GM19351 (cell line): Measurements from ENCODE around the gene PTPRN2.
"Not testable (repeated sequence)": the region's sequence is repeated elsewhere in the genome, so short reads cannot be mapped to it uniquely, and the experiment has no call there.

Source experiments
- ATAC-seq: cut with Tn5 transposase; IDR thresholded peaks from one replicate; pipeline ENCODE4 v1.9.1; 2021; ENCODE audit warnings: mild to moderate bottlenecking, moderate library complexity; ENCODE audit not compliant: unreplicated experiment

Gene PTPRN2

DNA sequence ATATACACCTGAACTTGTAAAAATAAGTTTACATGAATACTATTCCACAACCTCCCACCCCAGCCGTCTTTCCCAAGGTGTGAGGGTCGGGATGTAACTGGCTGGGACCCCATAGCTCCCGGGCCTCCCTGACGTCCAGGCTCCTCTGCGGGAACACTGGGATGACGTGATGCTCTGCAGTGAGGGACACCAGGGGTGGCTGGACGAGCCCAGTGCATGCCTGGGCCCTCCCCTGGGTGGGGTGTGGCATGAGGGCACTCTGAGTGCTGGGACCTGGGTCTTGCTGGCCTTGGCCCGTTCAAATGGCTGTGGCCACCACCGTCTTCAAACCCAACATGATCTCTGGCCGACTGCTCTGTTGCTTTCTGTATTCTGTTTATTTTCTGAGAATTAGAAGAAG lies 1068.4 kb downstream of the PTPRN2 start:
- no peak for ATAC-seq

DNA sequence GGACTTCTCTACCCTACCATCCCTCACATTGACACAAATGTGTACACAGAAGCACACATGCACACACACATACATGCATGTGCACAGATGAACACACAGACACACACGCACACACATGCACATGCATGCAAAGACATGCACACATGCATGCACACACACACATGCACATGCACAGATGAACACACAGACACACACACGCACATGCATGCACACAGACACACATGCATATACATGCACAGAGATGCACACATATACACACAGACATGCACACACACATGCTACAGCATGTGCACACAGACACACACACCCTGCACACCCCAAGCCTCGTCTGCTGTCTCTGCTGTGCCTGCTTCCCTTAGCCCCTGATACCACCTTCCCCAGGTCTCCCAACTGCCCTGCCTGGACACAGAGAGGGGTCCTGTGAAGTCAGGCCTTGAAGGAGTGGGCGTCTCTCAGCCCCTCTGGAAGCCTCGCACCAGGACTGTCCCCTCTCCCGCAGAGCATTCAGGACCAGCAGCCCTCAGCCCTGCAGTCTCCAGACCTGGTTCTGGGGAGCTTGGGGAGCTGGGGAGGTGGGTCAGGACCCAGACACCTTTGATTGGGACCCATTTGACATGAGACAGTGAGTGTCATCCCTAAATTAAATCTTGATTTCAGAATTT lies 1069.0 kb downstream of the PTPRN2 start:
- ATAC-seq: no peak

DNA sequence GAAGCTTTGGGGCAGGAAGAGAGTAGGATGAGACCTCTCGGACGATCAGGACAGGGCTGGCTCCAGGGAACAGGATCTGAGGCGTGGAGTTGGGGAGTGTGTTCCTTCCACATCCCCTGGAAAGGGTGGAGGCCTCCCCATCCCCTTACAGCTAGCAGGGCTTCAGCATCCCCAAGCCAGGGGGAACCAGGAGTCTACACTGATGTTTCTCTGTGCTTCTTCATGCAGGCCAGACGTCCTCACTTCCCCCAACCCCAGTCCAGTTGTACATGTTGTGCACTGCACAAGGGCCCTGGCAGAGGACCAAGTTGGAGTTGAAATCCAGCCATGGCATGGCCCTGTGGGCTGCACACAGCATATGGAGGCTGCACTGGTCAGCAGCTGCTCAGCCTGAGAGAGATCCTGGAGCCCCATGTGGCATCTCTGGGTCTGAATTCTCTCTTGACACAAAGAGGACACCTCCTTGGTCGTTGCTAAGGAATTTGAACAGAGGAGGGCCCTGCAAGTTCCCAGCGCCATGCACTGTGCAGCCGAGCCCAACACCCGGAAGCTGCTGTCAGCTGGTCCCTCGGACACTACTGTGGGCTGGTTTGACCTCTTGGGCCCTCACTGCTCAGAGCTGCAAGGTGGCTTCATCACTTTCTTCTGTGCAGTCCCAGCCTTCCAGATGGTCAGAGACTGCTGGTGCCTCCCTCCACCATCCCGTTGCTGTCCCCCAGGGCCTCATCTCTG lies 1069.7 kb downstream of the PTPRN2 start:
- no peak for ATAC-seq

DNA sequence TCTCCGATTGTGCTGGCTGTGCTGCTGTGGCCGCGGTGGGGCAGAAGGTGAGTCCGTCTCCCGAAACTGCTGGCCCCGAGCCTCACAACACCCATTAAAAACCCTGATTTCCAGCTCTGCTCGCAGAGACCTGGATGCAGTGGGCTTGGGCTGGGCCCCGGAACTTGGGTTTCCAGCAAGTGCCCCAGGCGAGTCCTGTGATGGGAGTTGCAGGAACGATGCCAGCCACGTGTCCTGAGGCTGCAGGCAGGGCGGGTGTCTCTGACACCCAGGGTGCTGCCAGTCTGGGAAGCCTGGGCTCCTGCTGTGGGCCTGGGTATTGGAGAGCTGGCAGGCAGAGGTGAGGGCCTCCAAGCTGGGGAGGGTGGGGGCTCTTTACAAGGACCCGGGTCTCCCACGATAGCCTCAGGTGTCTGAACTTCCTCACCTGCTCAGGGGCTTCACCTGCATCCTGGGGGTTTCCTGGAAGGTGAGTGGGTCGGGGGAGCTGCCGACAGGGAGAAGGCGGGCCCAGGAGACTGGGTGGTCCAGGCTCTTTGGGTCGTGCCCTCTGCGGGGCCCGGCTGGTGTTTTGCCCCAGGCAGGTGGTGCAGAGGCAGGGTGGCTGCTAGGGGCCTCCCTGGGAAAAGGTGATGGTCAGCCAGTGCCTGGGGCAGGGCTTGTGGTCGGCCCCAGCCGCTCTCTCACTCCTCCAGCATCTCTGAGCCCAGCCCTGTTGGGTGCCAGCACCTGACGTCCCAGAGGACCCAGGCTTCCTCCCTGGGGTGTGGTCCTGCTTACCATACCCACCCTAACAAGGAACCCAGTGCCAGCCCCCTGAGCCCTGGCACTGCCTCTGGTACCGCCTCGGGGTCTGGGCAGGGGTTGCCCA lies 1070.5 kb downstream of the PTPRN2 start:
- no peak for ATAC-seq

DNA sequence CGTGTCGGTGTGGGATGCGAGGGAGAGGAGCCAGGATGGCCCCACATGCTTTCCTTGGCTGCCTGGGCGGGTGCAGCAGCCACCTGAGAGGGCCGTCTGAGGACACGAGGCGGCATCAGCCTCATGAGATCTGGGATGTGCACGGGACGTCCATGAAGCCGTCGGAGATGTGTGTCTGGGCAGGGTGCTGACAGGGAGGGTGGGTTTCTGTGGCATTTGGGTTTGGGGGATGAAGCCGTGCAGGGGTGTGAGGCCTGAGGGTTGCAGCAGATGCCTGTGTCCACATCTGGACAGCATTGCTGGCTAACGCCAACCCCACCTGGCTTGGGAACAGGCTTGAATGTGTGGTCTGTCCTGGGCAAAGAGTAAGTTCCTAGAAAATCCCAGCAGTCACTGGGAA lies 1071.3 kb downstream of the PTPRN2 start:
- no peak for ATAC-seq

DNA sequence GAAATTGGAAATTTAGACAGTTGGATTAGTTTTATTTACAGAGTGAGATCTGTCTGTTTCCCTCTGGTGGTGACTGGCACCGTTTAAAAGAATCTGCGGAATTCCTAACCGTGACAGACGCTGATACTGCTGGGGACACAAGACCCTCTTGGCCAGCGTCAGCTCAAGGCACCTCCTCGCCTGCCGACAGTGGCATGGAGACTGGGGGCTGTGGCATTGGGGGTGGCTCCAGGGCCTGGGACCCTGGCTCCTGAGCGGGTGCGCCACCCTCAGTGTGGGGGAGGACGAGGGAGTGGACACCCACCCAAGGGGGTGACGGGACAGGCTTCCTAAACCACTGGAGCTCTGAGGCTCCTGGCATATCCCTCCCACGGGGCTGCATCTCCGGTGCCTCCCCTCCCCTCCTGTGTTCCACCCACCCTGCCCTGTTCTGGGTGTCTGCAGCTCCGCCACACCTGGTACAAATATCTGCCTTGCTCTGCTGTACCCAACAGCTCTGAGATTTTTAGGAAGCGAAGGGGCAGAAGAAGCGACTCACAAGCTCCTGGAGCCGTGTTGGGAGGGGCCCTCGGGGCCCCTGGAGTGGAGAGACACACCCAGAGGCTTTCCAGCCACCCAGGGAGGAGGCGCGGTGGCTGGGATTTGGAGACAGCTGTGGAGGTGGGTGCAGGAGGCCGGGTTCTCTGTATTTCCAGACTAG lies 1072.1 kb downstream of the PTPRN2 start:
- ATAC-seq: no peak

DNA sequence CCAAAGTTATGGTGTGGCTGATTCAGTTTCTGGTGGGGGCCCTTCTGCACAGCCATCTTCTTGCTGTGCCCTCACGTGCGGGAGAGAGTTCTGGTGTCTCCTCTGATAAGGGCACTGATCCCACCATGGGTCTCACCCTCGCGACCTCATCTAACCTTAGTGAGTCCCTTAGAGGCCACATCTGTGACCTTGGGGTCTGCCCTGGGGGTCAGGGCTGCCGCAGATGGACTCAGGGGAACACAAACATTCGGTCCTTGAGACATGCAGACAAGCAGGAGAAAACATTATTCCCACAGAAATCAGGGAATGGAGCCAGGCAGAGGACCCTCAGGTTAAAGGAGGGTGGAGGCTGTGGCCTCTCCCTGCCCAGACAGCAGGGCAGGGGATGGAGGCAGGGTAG lies 1072.9 kb downstream of the PTPRN2 start:
- ATAC-seq: no peak

DNA sequence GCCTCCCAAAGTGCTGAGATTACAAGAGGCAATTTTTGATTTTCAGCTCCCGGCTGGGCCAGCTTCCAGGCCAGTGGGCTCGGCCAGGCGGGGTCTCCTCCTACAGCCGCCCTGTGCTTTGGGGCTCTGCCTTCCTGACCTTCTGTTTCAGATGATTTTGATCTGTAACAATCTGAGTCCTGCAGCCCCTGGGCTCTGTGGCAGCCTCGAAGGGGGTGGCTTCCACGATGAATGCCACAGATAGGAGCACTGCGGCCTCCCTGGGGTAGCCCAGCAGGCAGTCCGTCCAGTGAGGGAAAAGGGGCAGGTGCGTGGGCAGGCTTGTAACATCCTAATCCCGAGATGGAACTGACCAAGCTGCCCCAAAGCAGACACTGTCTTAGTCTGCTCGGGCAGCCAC lies 1073.3 kb downstream of the PTPRN2 start:
- no peak for ATAC-seq

DNA sequence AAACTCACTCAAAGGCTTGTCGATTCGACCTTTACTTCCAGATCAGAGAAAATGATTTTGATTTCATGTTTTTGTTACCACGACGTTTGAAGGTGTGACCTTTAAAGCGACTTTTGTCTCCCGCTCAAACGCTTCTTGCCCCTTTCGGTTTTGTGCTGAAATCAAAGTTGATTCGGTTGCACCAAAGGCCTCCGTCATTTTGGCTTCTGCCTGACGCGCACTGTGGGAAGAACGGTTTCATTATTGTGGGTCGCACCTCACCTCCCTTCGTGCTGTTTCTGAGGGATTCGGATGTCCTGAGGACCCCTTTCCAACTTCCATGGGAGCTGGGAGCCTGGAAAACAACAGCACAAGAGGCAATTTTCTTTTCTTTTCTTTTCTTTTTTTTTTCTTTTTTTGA lies 1073.9 kb downstream of the PTPRN2 start:
- ATAC-seq: no peak

DNA sequence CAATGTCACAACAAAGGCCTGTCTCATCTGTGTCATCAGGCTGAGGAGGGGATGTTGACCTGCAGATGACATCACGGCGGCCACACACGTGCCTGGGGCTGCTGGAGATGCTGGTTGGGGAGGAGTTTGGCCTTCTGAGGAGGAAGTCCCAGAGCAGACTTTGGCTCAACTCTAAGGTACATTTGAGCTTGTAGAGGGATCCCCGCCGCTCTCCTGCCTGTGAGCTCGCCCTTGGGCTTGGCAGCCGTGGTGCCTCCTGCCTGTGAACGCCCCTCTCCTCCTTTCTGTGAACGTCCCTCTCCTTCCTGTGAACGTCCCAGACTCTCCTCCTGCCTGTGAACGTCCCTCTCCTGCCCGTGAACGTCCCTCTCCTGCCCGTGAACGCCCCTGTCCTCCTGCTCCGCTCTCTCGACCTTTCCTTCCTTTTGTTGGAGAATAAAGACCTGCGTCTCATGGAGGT lies 1074.4 kb downstream of the PTPRN2 start:
- no peak for ATAC-seq

DNA sequence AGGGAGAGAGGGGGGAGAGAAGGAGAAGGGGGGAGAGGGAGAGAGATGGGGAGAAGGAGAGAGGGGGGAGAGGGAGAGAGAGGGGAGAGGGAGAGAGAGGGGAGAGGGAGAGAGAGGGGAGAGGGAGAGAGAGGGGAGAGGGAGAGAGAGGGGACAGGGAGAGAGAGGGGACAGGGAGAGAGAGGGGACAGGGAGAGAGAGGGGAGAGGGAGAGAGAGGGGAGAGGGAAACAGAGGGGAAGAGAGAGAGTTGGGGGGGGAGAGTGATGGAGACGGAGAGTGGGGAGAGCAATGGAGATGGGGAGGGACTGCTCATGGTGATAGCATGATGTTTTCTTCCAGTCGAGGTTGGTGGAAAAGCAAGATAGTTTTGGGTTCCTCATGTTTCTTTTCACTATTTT lies 1078.4 kb downstream of the PTPRN2 start:
- no peak for ATAC-seq

DNA sequence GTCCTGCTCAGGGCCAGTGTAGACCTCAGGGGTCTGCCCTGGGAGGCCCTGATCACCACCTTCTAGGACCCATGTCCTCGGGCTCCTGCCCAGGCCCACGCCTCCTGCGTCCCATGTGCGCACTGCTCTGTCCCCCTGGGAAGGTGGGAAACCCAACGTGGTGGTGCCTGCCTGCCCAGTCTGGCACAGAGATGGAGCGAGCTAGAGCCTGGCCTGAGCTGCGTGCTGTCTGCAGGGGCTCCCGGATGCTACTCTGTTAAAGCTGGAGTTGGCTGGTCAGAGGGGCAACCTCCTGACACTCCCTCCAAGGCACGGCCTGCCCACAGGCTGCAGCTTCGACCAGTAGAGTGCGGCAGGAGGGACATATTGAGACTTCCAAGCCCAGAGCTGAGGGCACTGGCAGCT lies 1079.1 kb downstream of the PTPRN2 start:
- no peak for ATAC-seq

DNA sequence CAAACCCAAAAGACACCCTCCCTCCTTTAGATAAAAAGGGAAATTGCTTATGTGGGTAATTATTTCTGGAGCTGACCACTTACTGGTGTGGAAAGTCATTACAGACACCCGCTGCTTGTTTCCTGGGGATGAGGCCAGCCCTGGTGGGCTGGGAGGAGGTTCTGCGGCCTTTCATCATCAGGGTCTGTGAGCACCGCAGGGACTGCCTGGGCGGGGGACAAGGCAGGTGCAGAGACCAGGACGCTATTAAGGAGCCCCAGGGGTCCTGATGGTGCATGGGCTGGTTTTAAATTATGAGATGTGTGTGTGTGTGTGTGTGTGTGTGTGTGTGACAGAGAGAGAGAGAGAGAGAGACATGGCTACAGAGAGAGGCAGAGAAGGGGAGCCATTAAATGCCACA lies 1079.6 kb downstream of the PTPRN2 start:
- no peak for ATAC-seq

DNA sequence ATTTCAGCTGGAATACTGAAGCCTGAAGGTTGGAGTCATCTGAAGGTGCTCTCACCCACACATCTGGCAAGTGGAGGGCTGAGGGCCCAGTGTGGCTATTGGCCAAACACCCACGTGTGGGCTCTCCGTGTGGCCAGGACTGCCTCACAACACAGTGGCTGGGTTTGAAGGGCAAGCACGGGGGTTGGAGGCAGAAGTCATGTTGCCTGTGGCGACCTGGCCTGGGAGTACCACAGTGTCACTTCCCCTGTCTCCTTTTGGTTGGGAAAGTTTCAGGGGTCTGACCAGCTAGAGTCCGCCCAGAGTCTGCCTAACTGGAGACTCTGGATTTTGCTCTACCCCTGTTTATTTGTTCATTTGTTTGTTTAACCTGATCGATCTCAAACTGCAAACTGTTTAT lies 1081.4 kb downstream of the PTPRN2 start:
- ATAC-seq: no peak

DNA sequence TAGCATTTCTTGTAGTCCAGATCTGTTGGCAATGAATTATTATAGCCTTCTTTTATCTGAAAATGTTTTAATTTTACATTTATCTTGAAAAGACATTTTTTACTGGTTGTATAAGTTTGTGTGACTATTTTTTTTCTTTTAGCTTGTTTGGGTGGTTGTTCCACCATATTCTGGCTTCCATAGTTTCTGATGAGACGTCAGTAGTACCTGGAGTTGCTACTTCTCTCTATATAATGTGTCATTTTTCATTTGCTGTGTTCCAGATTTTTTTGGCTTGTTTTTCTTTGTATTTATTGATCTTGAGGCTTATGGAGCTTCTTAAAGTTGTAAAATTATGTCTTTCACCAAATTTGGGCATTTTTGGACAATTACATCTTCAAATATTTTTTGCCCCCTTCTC lies 1082.0 kb downstream of the PTPRN2 start:
- no peak for ATAC-seq

DNA sequence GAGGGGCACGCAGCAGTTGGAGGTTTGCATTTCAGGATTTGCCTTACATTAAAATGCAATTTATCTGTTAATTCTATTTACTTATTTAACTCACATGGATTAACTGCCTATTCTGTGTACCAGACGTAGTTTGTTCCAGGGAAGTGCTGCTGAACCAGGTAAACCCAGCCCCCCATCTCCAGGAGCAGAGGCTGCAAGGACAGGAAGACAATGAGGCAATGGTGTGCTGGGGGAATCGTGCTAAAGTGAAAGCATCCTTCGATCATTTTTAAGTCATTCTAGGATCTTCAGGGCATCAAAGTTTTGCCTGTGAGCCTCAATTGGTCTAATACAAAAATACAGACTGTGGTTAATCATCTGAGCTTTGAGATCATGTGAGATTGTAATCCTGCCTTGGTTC lies 1084.4 kb downstream of the PTPRN2 start:
- ATAC-seq: no peak

DNA sequence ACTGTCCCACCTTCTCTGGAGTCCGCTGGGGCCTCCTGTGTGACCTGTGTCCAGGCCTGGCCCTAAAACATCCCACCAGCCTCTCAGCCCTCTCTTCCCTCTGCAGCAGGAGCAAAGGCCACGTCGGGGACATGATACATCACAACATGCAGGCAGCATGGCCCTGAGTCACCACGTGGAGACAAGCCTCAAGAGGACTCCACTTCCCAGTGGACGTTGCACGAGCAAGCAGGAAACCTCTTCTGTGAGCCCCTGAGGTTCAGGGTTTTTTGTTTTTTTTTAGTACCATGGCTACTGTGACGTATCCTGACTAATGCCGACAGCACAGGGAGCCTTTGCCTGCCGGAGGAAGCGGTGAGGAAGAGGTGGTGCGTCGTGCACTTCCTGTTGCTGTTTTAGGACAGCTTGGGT lies 1084.9 kb downstream of the PTPRN2 start:
- no peak for ATAC-seq

DNA sequence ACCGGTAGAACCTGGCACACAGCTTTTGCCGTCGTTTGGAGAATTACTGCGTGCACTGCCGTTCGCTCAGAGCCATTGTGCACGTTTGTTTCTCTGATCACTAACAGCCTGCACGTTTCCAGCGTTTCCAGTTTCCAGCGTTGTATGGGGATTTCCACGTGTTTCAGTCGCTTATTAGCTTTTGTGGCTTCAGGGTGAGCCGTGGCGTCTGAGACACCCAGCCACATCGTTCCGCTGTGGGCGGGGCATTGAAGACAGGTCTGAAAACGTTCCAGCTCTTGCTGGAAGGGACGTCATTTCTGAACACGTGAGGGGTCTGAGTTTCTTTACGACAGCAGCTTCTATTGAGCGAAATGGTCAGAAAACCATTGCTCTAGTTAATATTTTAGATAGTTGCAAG lies 1086.0 kb downstream of the PTPRN2 start:
- no peak for ATAC-seq

DNA sequence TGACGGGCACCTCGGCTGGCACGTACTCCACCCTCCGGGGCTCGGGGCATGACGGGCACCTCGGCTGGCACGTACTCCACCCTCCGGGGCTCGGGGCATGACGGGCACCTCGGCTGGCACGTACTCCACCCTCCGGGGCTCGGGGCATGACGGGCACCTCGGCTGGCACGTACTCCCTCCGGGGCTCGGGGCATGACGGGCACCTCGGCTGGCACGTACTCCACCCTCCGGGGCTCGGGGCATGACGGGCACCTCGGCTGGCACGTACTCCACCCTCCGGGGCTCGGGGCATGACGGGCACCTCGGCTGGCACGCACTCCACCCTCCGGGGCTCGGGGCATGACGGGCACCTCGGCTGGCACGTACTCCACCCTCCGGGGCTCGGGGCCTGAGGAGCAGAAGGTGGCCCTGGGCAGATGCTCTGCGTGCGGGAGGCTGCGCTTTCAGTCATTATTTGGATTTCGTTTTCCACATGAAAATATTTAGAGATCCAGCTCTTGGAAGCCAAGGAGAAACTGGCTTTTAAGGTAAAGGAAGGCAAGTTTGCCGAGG lies 1086.6 kb downstream of the PTPRN2 start:
- ATAC-seq: not testable (repeated sequence)

DNA sequence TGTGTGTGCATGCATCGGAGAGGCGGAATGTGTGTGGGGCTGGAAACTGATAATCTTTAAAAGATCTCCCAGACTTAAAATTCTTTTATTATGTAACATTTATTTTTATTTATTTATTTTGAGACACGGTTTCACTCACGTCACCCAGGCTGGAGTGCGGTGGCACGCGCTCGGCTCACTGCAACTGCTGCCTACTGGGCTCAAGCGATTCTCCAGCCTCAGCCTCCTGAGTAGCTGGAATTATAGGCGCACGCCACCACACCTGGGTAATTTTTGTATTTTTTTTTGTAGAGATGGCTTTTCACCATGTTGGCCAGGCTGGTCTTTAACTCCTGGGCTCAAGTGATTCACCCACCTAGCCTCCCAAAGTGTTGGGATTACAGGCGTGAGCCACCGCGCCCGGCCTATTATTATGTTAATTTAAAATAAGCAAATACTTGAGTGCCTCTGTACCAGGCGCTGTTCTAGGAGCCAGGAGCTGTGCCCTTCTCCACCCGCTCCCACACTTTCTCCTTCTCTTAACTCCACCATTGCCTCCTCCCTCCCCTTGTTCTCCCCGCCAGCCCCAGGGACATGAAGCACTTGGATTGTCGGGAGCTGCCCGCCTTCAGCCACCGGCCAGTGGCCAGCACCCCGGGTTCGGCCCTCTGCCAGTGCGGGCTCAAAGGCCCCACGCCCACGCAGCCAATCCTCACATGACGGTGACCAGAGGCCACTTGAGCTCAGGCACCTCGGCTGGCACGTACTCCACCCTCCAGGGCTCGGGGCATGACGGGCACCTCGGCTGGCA lies 1087.3 kb downstream of the PTPRN2 start:
- ATAC-seq: no peak
